GM23338 (cell line): ENCODE results near the gene OR6A2. TPM values are rescaled to one million over a fixed set of nuclear protein-coding genes. Genes with fewer than 3 reads are reported as not detected.

Experiments
- ATAC-seq: fragments of 200-7000 bp; cut with Tn5 transposase; 3 replicates; pipeline ENCODE4 v1.9.1; 2020
- DNase-seq: peaks from one replicate; pipeline ENCODE4 v3.0.0-alpha.2; 2015; ENCODE audit warnings: low spot score
- H2AFZ ChIP-seq: fragments of 200-600 bp; sonication (generic); 2 replicates; pipeline ENCODE4 v1.8.0; 2016; ENCODE audit warnings: antibody characterized with exemption, mild to moderate bottlenecking, moderate library complexity
- H3F3A ChIP-seq: fragments of 200-600 bp; sonication (generic); replicated peaks from 2 replicates; pipeline ENCODE4 v1.8.0; 2017; ENCODE audit warnings: antibody characterized with exemption, mixed run types, low read depth
- H3K27ac ChIP-seq: fragments of 200-600 bp; sonication (generic); 2 replicates; pipeline ENCODE4 v1.6.1; 2016; ENCODE audit warnings: low read depth
- H3K27me3 ChIP-seq: fragments of 200-600 bp; sonication (generic); 2 replicates; pipeline ENCODE4 v1.8.0; 2016; ENCODE audit warnings: mild to moderate bottlenecking, mixed run types, moderate library complexity; ENCODE audit not compliant: insufficient read depth
- H3K36me3 ChIP-seq: fragments of 200-600 bp; sonication (generic); 2 replicates; pipeline ENCODE4 v1.8.0; 2016; ENCODE audit warnings: mild to moderate bottlenecking; ENCODE audit not compliant: insufficient read depth
- H3K4me1 ChIP-seq: fragments of 200-600 bp; sonication (generic); 2 replicates; pipeline ENCODE4 v1.8.0; 2016; ENCODE audit warnings: mild to moderate bottlenecking, moderate library complexity; ENCODE audit not compliant: insufficient read depth
- H3K4me2 ChIP-seq: fragments of 200-600 bp; sonication (generic); 2 replicates; pipeline ENCODE4 v1.7.1; 2017; ENCODE audit warnings: mixed run types
- H3K4me3 ChIP-seq: fragments of 200-600 bp; sonication (generic); 2 replicates; pipeline ENCODE4 v1.6.1; 2016; ENCODE audit warnings: mixed run types
- H3K79me2 ChIP-seq: fragments of 200-600 bp; sonication (generic); replicated peaks from 2 replicates; pipeline ENCODE4 v1.8.0; 2017; ENCODE audit warnings: mild to moderate bottlenecking; ENCODE audit not compliant: insufficient read depth
- H3K9me2 ChIP-seq: fragments of 200-600 bp; sonication (generic); 2 replicates; pipeline ENCODE4 v1.8.0; 2017; ENCODE audit not compliant: insufficient read depth
- H4K20me1 ChIP-seq: fragments of 200-600 bp; sonication (generic); replicated peaks from 2 replicates; pipeline ENCODE4 v1.8.0; 2017; ENCODE audit warnings: mild to moderate bottlenecking; ENCODE audit not compliant: insufficient read depth
- H3K27ac Mint-ChIP-seq: 2 replicates; pipeline ENCODE4 v1.8.0; 2020; ENCODE audit warnings: inconsistent platforms, mild to moderate bottlenecking, moderate library complexity, mixed read lengths
- H3K27me3 Mint-ChIP-seq: 3 replicates; pipeline ENCODE4 v1.8.0; 2022; ENCODE audit warnings: low read depth, mild to moderate bottlenecking, moderate library complexity, mixed read lengths, inconsistent platforms; ENCODE audit not compliant: insufficient read depth, poor library complexity
- H3K36me3 Mint-ChIP-seq: 3 replicates; pipeline ENCODE4 v1.8.0; 2021; ENCODE audit warnings: low read depth, mild to moderate bottlenecking, inconsistent platforms, moderate library complexity, mixed read lengths
- H3K4me1 Mint-ChIP-seq: 3 replicates; pipeline ENCODE4 v1.8.0; 2020; ENCODE audit warnings: mild to moderate bottlenecking, inconsistent platforms, mixed read lengths
- H3K4me3 Mint-ChIP-seq: 3 replicates; pipeline ENCODE4 v1.8.0; 2021; ENCODE audit warnings: moderate library complexity, mild to moderate bottlenecking, inconsistent platforms, mixed read lengths
- H3K9me3 Mint-ChIP-seq: 3 replicates; pipeline ENCODE4 v1.8.0; 2020; ENCODE audit warnings: moderate library complexity, mild to moderate bottlenecking, inconsistent platforms, mixed read lengths
- CREB1 ChIP-seq: fragments of 250-450 bp; sonication (Bioruptor Pico); IDR thresholded peaks from 2 replicates; pipeline ENCODE4 v1.5.0; 2020; ENCODE audit warnings: low read depth, mild to moderate bottlenecking, moderate library complexity
- EZH2 ChIP-seq: fragments of 200-600 bp; sonication (generic); IDR thresholded peaks from one replicate; pipeline ENCODE4 v1.8.0; 2017; ENCODE audit warnings: antibody characterized with exemption, mild to moderate bottlenecking, low read depth; ENCODE audit not compliant: unreplicated experiment
- EZH2phosphoT487 ChIP-seq: fragments of 200-600 bp; sonication (generic); IDR thresholded peaks from one replicate; pipeline ENCODE4 v1.8.1; 2018; ENCODE audit warnings: antibody characterized with exemption; ENCODE audit not compliant: unreplicated experiment
- NANOG ChIP-seq: IDR thresholded peaks from 2 replicates; pipeline ENCODE4 v1.6.1; 2016; ENCODE audit warnings: antibody characterized with exemption, borderline replicate concordance
- POLR2AphosphoS5 ChIP-seq: IDR thresholded peaks from 2 replicates; pipeline ENCODE4 v1.6.1; 2016; ENCODE audit warnings: antibody characterized with exemption, low read depth
- STAT1 ChIP-seq: IDR thresholded peaks from one replicate; pipeline ENCODE4 v1.6.1; 2016; ENCODE audit warnings: antibody characterized with exemption; ENCODE audit not compliant: unreplicated experiment
- ZNF114 ChIP-seq: fragments of 250-450 bp; sonication (Bioruptor Pico); IDR thresholded peaks from 2 replicates; pipeline ENCODE4 v1.5.0; 2020; ENCODE audit warnings: mild to moderate bottlenecking, moderate library complexity
- polyA plus RNA-seq: library from polyadenylated mRNA; unstranded; fragments of >200 nt; fragmentation: Nextera tagmentation; extraction: Ambion mirVana; gene quantifications from 2 replicates; pipeline ENCODE4 v1.2.1, GENCODE V29; 2016
- total RNA-seq: library from RNA; depleted of rRNA; stranded (reverse); fragments of >200 nt; shearing (Covaris generic); gene quantifications from 2 replicates; pipeline ENCODE4 v1.2.3, GENCODE V29; 2014
- TF ChIP-seq, protein P1 (sequence below), 2 experiments: fragments of 200-600 bp in 1 of 2; sonication (generic) in 1 of 2; conservative IDR thresholded peaks; 2 replicates each; pipeline versions ENCODE4 v1.5.1 to v1.6.1; 2016 to 2017; ENCODE audit warnings: antibody characterized with exemption in 2 of 2, low read depth in 2 of 2, mild to moderate bottlenecking in 2 of 2, moderate library complexity in 1 of 2
- TF ChIP-seq, protein P2 (sequence below): IDR thresholded peaks from one replicate; pipeline ENCODE4 v1.6.1; 2018; ENCODE audit warnings: antibody characterized with exemption; ENCODE audit not compliant: unreplicated experiment
- TF ChIP-seq, protein P3 (sequence below): IDR thresholded peaks from 2 replicates; pipeline ENCODE4 v1.6.1; 2016; ENCODE audit warnings: antibody characterized with exemption

OR6A2 gene
- total and polyA plus RNA-seq, 2 experiments from 2014 or later: 0.06 to 0.97 TPM

DNA sequence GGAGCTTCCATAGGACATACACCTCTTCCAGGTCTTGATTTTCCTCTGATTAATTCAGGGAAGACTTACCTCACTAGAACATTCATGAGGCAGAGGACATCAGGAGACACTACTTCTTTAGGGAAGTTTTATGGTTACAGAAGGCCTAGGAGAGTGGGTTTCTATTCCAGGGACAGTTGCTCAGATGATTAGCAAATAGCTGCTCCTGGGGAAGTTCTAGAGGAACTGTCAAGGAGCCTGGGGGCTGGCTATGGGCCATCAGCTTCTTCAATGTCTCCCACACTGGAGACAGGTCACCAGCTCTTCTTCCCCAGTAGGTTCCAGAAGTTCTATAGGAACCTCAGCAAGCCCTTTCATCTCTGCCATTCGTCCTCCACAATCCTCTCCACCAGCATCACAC, 34.5 kb upstream of the OR6A2 start:
- no peaks in the 10 kb centered on the region for H4K20me1 ChIP-seq
- no peak overlapping the region for H3K27ac ChIP-seq
- Mint-ChIP-seq H3K36me3 (no peaks in the 10 kb centered on the region), H3K27ac (no peak overlapping the region), H3K9me3 (no peaks in the 10 kb centered on the region), H3K27me3 (no peaks in the 10 kb centered on the region), H3K4me3 (no peak overlapping the region), H3K4me1 (no peaks in the 10 kb centered on the region)
- no peaks in the 10 kb centered on the region for H3F3A ChIP-seq
- H3K4me3 ChIP-seq: no peak overlapping the region
- H3K79me2 ChIP-seq: no peaks in the 10 kb centered on the region
- no peaks in the 10 kb centered on the region for H3K4me1 ChIP-seq
- TF ChIP-seq, protein P1, sequence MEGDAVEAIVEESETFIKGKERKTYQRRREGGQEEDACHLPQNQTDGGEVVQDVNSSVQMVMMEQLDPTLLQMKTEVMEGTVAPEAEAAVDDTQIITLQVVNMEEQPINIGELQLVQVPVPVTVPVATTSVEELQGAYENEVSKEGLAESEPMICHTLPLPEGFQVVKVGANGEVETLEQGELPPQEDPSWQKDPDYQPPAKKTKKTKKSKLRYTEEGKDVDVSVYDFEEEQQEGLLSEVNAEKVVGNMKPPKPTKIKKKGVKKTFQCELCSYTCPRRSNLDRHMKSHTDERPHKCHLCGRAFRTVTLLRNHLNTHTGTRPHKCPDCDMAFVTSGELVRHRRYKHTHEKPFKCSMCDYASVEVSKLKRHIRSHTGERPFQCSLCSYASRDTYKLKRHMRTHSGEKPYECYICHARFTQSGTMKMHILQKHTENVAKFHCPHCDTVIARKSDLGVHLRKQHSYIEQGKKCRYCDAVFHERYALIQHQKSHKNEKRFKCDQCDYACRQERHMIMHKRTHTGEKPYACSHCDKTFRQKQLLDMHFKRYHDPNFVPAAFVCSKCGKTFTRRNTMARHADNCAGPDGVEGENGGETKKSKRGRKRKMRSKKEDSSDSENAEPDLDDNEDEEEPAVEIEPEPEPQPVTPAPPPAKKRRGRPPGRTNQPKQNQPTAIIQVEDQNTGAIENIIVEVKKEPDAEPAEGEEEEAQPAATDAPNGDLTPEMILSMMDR (conservative IDR thresholded peaks at IDR 0.05; ENCODE audit: low read depth in 2 of 2): no peak
- TF ChIP-seq, protein P2, sequence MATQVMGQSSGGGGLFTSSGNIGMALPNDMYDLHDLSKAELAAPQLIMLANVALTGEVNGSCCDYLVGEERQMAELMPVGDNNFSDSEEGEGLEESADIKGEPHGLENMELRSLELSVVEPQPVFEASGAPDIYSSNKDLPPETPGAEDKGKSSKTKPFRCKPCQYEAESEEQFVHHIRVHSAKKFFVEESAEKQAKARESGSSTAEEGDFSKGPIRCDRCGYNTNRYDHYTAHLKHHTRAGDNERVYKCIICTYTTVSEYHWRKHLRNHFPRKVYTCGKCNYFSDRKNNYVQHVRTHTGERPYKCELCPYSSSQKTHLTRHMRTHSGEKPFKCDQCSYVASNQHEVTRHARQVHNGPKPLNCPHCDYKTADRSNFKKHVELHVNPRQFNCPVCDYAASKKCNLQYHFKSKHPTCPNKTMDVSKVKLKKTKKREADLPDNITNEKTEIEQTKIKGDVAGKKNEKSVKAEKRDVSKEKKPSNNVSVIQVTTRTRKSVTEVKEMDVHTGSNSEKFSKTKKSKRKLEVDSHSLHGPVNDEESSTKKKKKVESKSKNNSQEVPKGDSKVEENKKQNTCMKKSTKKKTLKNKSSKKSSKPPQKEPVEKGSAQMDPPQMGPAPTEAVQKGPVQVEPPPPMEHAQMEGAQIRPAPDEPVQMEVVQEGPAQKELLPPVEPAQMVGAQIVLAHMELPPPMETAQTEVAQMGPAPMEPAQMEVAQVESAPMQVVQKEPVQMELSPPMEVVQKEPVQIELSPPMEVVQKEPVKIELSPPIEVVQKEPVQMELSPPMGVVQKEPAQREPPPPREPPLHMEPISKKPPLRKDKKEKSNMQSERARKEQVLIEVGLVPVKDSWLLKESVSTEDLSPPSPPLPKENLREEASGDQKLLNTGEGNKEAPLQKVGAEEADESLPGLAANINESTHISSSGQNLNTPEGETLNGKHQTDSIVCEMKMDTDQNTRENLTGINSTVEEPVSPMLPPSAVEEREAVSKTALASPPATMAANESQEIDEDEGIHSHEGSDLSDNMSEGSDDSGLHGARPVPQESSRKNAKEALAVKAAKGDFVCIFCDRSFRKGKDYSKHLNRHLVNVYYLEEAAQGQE: no peak
- TF ChIP-seq POLR2AphosphoS5 (no peak), ZNF114 (no peak)
- ATAC-seq (no peak), DNase-seq (no peak)
- peaks cover 3% of the 10 kb centered on the region; the same call in 1 of the 2 replicates for H3K9me2 ChIP-seq
- no peaks in the 10 kb centered on the region for H3K36me3 ChIP-seq
- H3K4me2 ChIP-seq: no peak overlapping the region
- no peak overlapping the region for H2AFZ ChIP-seq
- no peaks in the 10 kb centered on the region for H3K27me3 ChIP-seq

DNA sequence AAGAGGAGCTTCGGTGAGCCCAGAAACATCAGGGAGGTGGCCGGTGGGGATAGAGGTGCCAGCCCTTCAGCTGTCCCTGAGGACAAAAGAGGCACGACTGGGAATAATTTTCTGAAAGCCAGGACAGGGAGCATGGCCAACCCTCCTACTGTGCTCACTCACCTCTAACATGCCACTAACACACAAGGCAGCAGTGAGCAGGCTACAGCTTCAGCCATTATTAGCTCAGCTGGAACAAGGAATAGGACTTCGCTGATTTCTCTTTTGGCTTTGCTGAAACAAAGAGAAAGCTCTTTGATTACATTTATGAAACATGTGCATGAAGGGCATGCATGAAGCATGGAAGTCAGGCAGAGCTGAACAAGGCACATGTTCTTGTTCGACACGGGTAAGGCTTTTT, 33.9 kb upstream of the OR6A2 start:
- Histone ChIP-seq H3K79me2 (no peaks in the 10 kb centered on the region), H3K27me3 (no peaks in the 10 kb centered on the region), H3K9me2 (peaks cover 3% of the 10 kb centered on the region; the same call in 1 of the 2 replicates), H3F3A (no peaks in the 10 kb centered on the region), H2AFZ (0 out of 2 replicates have a peak overlapping the region, but pooled peaks have one; percentile 34), H4K20me1 (no peaks in the 10 kb centered on the region), H3K4me2 (no peak overlapping the region), H3K4me1 (no peaks in the 10 kb centered on the region), H3K36me3 (no peaks in the 10 kb centered on the region), H3K4me3 (no peak overlapping the region), H3K27ac (no peak overlapping the region)
- no peak for TF ChIP-seq NANOG
- no peak for TF ChIP-seq EZH2phosphoT487
- TF ChIP-seq, protein P3, sequence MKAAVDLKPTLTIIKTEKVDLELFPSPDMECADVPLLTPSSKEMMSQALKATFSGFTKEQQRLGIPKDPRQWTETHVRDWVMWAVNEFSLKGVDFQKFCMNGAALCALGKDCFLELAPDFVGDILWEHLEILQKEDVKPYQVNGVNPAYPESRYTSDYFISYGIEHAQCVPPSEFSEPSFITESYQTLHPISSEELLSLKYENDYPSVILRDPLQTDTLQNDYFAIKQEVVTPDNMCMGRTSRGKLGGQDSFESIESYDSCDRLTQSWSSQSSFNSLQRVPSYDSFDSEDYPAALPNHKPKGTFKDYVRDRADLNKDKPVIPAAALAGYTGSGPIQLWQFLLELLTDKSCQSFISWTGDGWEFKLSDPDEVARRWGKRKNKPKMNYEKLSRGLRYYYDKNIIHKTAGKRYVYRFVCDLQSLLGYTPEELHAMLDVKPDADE: no peak
- no peak for TF ChIP-seq CREB1 (CRISPR knock-in tag)
- TF ChIP-seq STAT1: no peak
- no peak for TF ChIP-seq ZNF114
- TF ChIP-seq EZH2: no peak
- no peak for TF ChIP-seq POLR2AphosphoS5
- DNase-seq (no peak), ATAC-seq (no peak)
- Mint-ChIP-seq H3K27ac (0 out of 2 replicates have a peak overlapping the region, but pooled peaks have one; percentile 58), H3K27me3 (no peaks in the 10 kb centered on the region), H3K9me3 (no peaks in the 10 kb centered on the region), H3K4me1 (no peaks in the 10 kb centered on the region), H3K4me3 (no peak overlapping the region), H3K36me3 (no peaks in the 10 kb centered on the region)
